WTC11 (cell line): Measurements from ENCODE around the gene NRTN. TPM values are rescaled to one million over a fixed set of nuclear protein-coding genes. Genes with fewer than 3 reads are reported as not detected.

Experiments used
- ATAC-seq: fragments of 200-7000 bp; cut with Tn5 transposase; 2 replicates; pipeline ENCODE4 v1.10.0; 2021; ENCODE audit warnings: mild to moderate bottlenecking, moderate library complexity
- CTCF ChIA-PET: fragments of 300-600 bp; sonication (Branson Sonifier 250); formaldehyde crosslinking; loops from one replicate; lab custom pipeline; 2021; ENCODE audit warnings: antibody characterized with exemption; lab: Charles Lee
- POLR2A ChIA-PET: fragments of 350-600 bp; sonication (Branson Sonifier 250); formaldehyde crosslinking; loops from one replicate; lab custom pipeline; 2021; ENCODE audit warnings: antibody characterized with exemption; lab: Charles Lee
- DNase-seq: peaks from one replicate; pipeline ENCODE4 v3.0.0; 2021; ENCODE audit warnings: low spot score
- H3K27ac Mint-ChIP-seq: 2 replicates; pipeline ENCODE4 v1.8.0; 2021; ENCODE audit warnings: mixed read lengths
- H3K27me3 Mint-ChIP-seq: 2 replicates; pipeline ENCODE4 v1.8.0; 2021; ENCODE audit warnings: low read depth, mild to moderate bottlenecking, moderate library complexity, mixed read lengths
- H3K36me3 Mint-ChIP-seq: 2 replicates; pipeline ENCODE4 v1.8.0; 2021; ENCODE audit warnings: mixed read lengths
- H3K4me1 Mint-ChIP-seq: 2 replicates; pipeline ENCODE4 v1.8.0; 2022; ENCODE audit warnings: mixed read lengths
- H3K4me3 Mint-ChIP-seq: 2 replicates; pipeline ENCODE4 v1.8.0; 2021; ENCODE audit warnings: mild to moderate bottlenecking, moderate library complexity, mixed read lengths
- H3K9me3 Mint-ChIP-seq: 2 replicates; pipeline ENCODE4 v1.8.0; 2021; ENCODE audit warnings: mixed read lengths
- ATF1 ChIP-seq: sonication (generic); formaldehyde crosslinking; IDR thresholded peaks from 2 replicates; pipeline ENCODE4 v1.8.1; 2023; ENCODE audit warnings: mild to moderate bottlenecking, moderate library complexity, missing genetic modification reagents
- CBFB ChIP-seq: sonication (generic); formaldehyde crosslinking; IDR thresholded peaks from 2 replicates; pipeline ENCODE4 v1.8.1; 2022; ENCODE audit warnings: mild to moderate bottlenecking, low read depth, missing genetic modification reagents
- FOXJ3 ChIP-seq: sonication (generic); formaldehyde crosslinking; IDR thresholded peaks from 2 replicates; pipeline ENCODE4 v1.9.0; 2021; ENCODE audit warnings: missing genetic modification reagents, mild to moderate bottlenecking, borderline replicate concordance
- FOXK1 ChIP-seq: sonication (generic); formaldehyde crosslinking; IDR thresholded peaks from 2 replicates; pipeline ENCODE4 v1.8.0; 2022; ENCODE audit warnings: mild to moderate bottlenecking, moderate library complexity, missing genetic modification reagents
- GABPB1 ChIP-seq: sonication (generic); formaldehyde crosslinking; IDR thresholded peaks from 2 replicates; pipeline ENCODE4 v1.8.1; 2023; ENCODE audit warnings: mild to moderate bottlenecking, missing genetic modification reagents
- GRHL2 ChIP-seq: fragments of 250-450 bp; sonication (Bioruptor Pico); IDR thresholded peaks from 2 replicates; pipeline ENCODE4 v1.8.0; 2022; ENCODE audit warnings: mild to moderate bottlenecking, moderate library complexity; ENCODE audit not compliant: insufficient replicate concordance, severe bottlenecking
- IRF2 ChIP-seq: sonication (generic); formaldehyde crosslinking; IDR thresholded peaks from 2 replicates; pipeline ENCODE4 v1.8.0; 2022; ENCODE audit warnings: low read depth, missing genetic modification reagents, borderline replicate concordance
- KAT7 ChIP-seq: sonication (generic); formaldehyde crosslinking; IDR thresholded peaks from 2 replicates; pipeline ENCODE4 v1.8.1; 2023; ENCODE audit warnings: missing genetic modification reagents, mild to moderate bottlenecking, borderline replicate concordance
- NR3C1 ChIP-seq: sonication (generic); formaldehyde crosslinking; conservative IDR thresholded peaks from 2 replicates; pipeline ENCODE4 v1.8.1; 2023; ENCODE audit warnings: low read depth, mild to moderate bottlenecking, missing genetic modification reagents
- RELA ChIP-seq: sonication (generic); formaldehyde crosslinking; IDR thresholded peaks from 2 replicates; pipeline ENCODE4 v1.8.1; 2022; ENCODE audit warnings: missing genetic modification reagents, mild to moderate bottlenecking, borderline replicate concordance
- RORB ChIP-seq: fragments of 250-450 bp; sonication (Bioruptor Pico); IDR thresholded peaks from 2 replicates; pipeline ENCODE4 v1.9.0; 2021; ENCODE audit warnings: mild to moderate bottlenecking
- SMAD4 ChIP-seq: sonication (generic); formaldehyde crosslinking; IDR thresholded peaks from 2 replicates; pipeline ENCODE4 v1.8.0; 2022; ENCODE audit warnings: mild to moderate bottlenecking, missing genetic modification reagents
- SOX15 ChIP-seq: fragments of 250-450 bp; sonication (Bioruptor Pico); IDR thresholded peaks from 2 replicates; pipeline ENCODE4 v1.9.0; 2021; ENCODE audit warnings: mild to moderate bottlenecking
- SP1 ChIP-seq: sonication (generic); formaldehyde crosslinking; conservative IDR thresholded peaks from 2 replicates; pipeline ENCODE4 v1.8.1; 2022; ENCODE audit warnings: missing genetic modification reagents
- TEAD4 ChIP-seq: sonication (generic); formaldehyde crosslinking; IDR thresholded peaks from 2 replicates; pipeline ENCODE4 v1.8.0; 2022; ENCODE audit warnings: mild to moderate bottlenecking, missing genetic modification reagents
- ZNF396 ChIP-seq: fragments of 250-450 bp; sonication (Bioruptor Pico); IDR thresholded peaks from 2 replicates; pipeline ENCODE4 v1.8.0; 2021; ENCODE audit warnings: mild to moderate bottlenecking, moderate library complexity, borderline replicate concordance
- total RNA-seq: library from RNA; stranded (reverse); gene quantifications from 3 replicates; pipeline ENCODE4 v1.2.3, GENCODE V29; 2021
- TF ChIP-seq, protein P1 (sequence below): fragments of 250-450 bp; sonication (Bioruptor Pico); IDR thresholded peaks from 2 replicates; pipeline ENCODE4 v1.9.0; 2021; ENCODE audit warnings: mild to moderate bottlenecking
- TF ChIP-seq, protein P2 (sequence below): sonication (generic); formaldehyde crosslinking; IDR thresholded peaks from 2 replicates; pipeline ENCODE4 v1.8.1; 2023; ENCODE audit warnings: mild to moderate bottlenecking, moderate library complexity, missing genetic modification reagents
- TF ChIP-seq, protein P3 (sequence below): sonication (generic); formaldehyde crosslinking; IDR thresholded peaks from 2 replicates; pipeline ENCODE4 v1.8.0; 2023; ENCODE audit warnings: missing genetic modification reagents, mild to moderate bottlenecking, borderline replicate concordance

NRTN gene
- total RNA-seq, 1 experiment from 2014 or later, result 6.1 TPM

GRCh38 chr19:5805462-5806132, 730 bp downstream of the NRTN start (continued):
- 0 out of 2 replicates have a peak, but pooled peaks have one; percentile 52 for TF ChIP-seq SP1 (CRISPR knock-in tag)
- TF ChIP-seq KAT7 (CRISPR knock-in tag), result no peak
- no peak for TF ChIP-seq CBFB (CRISPR knock-in tag)

- ChIA-PET POLR2A (interaction anchor here (1.0 kb wide), 1 partner anchor 22 kb away, joined by 4 read pairs; no protein-coding TSS in a partner anchor), CTCF (interaction anchor here (0.9 to 4.1 kb wide), 6 partner anchors 16 to 216 kb away, joined by 5 to 19 read pairs (median 8); no protein-coding TSS in a partner anchor)
- Mint-ChIP-seq H3K9me3 (no peaks in the 10 kb centered on the region), H3K4me1 (peaks cover 13% of the 10 kb centered on the region), H3K36me3 (no peaks in the 10 kb centered on the region), H3K27ac (no peak overlapping the region), H3K27me3 (peaks cover 39% of the 10 kb centered on the region), H3K4me3 (peak overlapping the region; percentile 68)
- ATAC-seq (no peak; the same call in 1 of the 2 replicates), DNase-seq (no peak)
- no peak for TF ChIP-seq GRHL2 (CRISPR knock-in tag)
- TF ChIP-seq, protein P1, sequence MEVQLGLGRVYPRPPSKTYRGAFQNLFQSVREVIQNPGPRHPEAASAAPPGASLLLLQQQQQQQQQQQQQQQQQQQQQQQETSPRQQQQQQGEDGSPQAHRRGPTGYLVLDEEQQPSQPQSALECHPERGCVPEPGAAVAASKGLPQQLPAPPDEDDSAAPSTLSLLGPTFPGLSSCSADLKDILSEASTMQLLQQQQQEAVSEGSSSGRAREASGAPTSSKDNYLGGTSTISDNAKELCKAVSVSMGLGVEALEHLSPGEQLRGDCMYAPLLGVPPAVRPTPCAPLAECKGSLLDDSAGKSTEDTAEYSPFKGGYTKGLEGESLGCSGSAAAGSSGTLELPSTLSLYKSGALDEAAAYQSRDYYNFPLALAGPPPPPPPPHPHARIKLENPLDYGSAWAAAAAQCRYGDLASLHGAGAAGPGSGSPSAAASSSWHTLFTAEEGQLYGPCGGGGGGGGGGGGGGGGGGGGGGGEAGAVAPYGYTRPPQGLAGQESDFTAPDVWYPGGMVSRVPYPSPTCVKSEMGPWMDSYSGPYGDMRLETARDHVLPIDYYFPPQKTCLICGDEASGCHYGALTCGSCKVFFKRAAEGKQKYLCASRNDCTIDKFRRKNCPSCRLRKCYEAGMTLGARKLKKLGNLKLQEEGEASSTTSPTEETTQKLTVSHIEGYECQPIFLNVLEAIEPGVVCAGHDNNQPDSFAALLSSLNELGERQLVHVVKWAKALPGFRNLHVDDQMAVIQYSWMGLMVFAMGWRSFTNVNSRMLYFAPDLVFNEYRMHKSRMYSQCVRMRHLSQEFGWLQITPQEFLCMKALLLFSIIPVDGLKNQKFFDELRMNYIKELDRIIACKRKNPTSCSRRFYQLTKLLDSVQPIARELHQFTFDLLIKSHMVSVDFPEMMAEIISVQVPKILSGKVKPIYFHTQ (CRISPR knock-in tag), result no peak
- TF ChIP-seq, protein P2, sequence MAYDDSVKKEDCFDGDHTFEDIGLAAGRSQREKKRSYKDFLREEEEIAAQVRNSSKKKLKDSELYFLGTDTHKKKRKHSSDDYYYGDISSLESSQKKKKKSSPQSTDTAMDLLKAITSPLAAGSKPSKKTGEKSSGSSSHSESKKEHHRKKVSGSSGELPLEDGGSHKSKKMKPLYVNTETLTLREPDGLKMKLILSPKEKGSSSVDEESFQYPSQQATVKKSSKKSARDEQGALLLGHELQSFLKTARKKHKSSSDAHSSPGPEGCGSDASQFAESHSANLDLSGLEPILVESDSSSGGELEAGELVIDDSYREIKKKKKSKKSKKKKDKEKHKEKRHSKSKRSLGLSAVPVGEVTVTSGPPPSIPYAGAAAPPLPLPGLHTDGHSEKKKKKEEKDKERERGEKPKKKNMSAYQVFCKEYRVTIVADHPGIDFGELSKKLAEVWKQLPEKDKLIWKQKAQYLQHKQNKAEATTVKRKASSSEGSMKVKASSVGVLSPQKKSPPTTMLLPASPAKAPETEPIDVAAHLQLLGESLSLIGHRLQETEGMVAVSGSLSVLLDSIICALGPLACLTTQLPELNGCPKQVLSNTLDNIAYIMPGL (CRISPR knock-in tag), result no peak
- no peak for TF ChIP-seq RORB
- no peak for TF ChIP-seq TEAD4 (CRISPR knock-in tag)
- TF ChIP-seq ATF1 (CRISPR knock-in tag), result no peak
- no peak for TF ChIP-seq NR3C1 (CRISPR knock-in tag)
- TF ChIP-seq SMAD4, result no peak
- TF ChIP-seq GABPB1 (CRISPR knock-in tag), result no peak
- TF ChIP-seq, protein P3, sequence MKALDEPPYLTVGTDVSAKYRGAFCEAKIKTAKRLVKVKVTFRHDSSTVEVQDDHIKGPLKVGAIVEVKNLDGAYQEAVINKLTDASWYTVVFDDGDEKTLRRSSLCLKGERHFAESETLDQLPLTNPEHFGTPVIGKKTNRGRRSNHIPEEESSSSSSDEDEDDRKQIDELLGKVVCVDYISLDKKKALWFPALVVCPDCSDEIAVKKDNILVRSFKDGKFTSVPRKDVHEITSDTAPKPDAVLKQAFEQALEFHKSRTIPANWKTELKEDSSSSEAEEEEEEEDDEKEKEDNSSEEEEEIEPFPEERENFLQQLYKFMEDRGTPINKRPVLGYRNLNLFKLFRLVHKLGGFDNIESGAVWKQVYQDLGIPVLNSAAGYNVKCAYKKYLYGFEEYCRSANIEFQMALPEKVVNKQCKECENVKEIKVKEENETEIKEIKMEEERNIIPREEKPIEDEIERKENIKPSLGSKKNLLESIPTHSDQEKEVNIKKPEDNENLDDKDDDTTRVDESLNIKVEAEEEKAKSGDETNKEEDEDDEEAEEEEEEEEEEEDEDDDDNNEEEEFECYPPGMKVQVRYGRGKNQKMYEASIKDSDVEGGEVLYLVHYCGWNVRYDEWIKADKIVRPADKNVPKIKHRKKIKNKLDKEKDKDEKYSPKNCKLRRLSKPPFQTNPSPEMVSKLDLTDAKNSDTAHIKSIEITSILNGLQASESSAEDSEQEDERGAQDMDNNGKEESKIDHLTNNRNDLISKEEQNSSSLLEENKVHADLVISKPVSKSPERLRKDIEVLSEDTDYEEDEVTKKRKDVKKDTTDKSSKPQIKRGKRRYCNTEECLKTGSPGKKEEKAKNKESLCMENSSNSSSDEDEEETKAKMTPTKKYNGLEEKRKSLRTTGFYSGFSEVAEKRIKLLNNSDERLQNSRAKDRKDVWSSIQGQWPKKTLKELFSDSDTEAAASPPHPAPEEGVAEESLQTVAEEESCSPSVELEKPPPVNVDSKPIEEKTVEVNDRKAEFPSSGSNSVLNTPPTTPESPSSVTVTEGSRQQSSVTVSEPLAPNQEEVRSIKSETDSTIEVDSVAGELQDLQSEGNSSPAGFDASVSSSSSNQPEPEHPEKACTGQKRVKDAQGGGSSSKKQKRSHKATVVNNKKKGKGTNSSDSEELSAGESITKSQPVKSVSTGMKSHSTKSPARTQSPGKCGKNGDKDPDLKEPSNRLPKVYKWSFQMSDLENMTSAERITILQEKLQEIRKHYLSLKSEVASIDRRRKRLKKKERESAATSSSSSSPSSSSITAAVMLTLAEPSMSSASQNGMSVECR (CRISPR knock-in tag), result no peak
- TF ChIP-seq ZNF396, result no peak
- no peak for TF ChIP-seq FOXJ3 (CRISPR knock-in tag)
- TF ChIP-seq RELA, result no peak
- TF ChIP-seq IRF2, result no peak
- TF ChIP-seq FOXK1, result no peak
- no peak for TF ChIP-seq SOX15 (CRISPR knock-in tag)
These were observed 1.2 kb downstream of the NRTN start for GRCh38 chr19:5806133-5806489.
